Lower leg skin (tissue), 3 donors: Measurements from ENCODE around the gene TFG.

Source experiments
- CTCF ChIP-seq, 3 donors: fragments of 450-650 bp; IDR thresholded peaks; one replicate each; pipeline ENCODE4 v1.5.1; 2016; ENCODE audit warnings: antibody characterized with exemption in 3 of 3, mild to moderate bottlenecking in 3 of 3, moderate library complexity in 2 of 3
- POLR2A ChIP-seq, 2 donors: fragments of 450-650 bp; IDR thresholded peaks; one replicate each; pipeline ENCODE4 v1.6.1; 2016 to 2017; ENCODE audit warnings: antibody characterized with exemption in 2 of 2, mild to moderate bottlenecking in 1 of 2, moderate library complexity in 1 of 2

GRCh38 chr3:100725935-100726513, 16.7 kb downstream of the TFG start:
- TF ChIP-seq CTCF (IDR thresholded peaks at IDR 0.05) (no peak), POLR2A (IDR thresholded peaks at IDR 0.05) (no peak)
